Ureter (tissue), 1 donor: ENCODE results near the gene INKA2. TPM values are rescaled to one million over a fixed set of nuclear protein-coding genes. Genes with fewer than 3 reads are reported as not detected.
A peak's percentile ranks its signal among the peaks of the same experiment; 100 is the strongest.

Source experiments
- DNase-seq: peaks from one replicate; pipeline ENCODE4 v3.0.0-alpha.2; 2020; ENCODE audit warnings: low spot score
- total RNA-seq: library from RNA; stranded (reverse); gene quantifications from one replicate; pipeline ENCODE4 v1.2.4, GENCODE V29; 2023
- donor health status: DM: yes; HTN: yes; CAD: no.

Gene INKA2
- total RNA-seq, 1 donor from 2014 or later: 5.7 TPM

- DNase-seq: no peak
Observed at GRCh38 chr1:111704776-111705175, 34.4 kb downstream of the INKA2 start.

GRCh38 chr1:111704240-111704639 lies 35.0 kb downstream of the INKA2 start:
- no peak for DNase-seq

GRCh38 chr1:111702504-111703050 lies 36.6 kb downstream of the INKA2 start:
- no peak for DNase-seq

GRCh38 chr1:111699268-111699667 lies 39.9 kb downstream of the INKA2 start:
- no peak for DNase-seq

GRCh38 chr1:111696330-111696729 lies 42.9 kb downstream of the INKA2 start:
- no peak for DNase-seq

- DNase-seq: no peak
Observed at GRCh38 chr1:111695801-111696200, 43.4 kb downstream of the INKA2 start.

- no peak for DNase-seq
Observed at GRCh38 chr1:111691886-111692285, 47.3 kb downstream of the INKA2 start.

- DNase-seq: peak; percentile 64
Observed at GRCh38 chr1:111690306-111690617, 48.9 kb downstream of the INKA2 start.

Other genes starting within 250 kb of the INKA2 start
- gene ADORA3, start 235.8 kb downstream of the INKA2 start, total RNA-seq: 5.8 TPM
- 1.2 TPM for gene TMIGD3, start 235.8 kb downstream of the INKA2 start, total RNA-seq
- gene RAP1A, start 119.6 kb downstream of the INKA2 start, total RNA-seq: 80.3 TPM
- 18.4 TPM for gene DDX20, start 16.5 kb upstream of the INKA2 start, total RNA-seq